WI38 (cell line): ENCODE data around the gene PLA2R1.
"Not testable (repeated sequence)": the region's sequence is repeated elsewhere in the genome, so short reads cannot be mapped to it uniquely, and the experiment has no call there.

ENCODE experiments used
- H3K4me3 ChIP-seq: 2 replicates; pipeline ENCODE4 v1.5.1; 2011; ENCODE audit warnings: low read depth, mild to moderate bottlenecking, control low read depth, low read length
- CTCF ChIP-seq: IDR thresholded peaks from 2 replicates; pipeline ENCODE4 v1.5.1; 2012; ENCODE audit warnings: low read depth, mild to moderate bottlenecking, control low read depth, low read length

Gene PLA2R1

GRCh38 chr2:160043265-160043664, 19.1 kb downstream of the PLA2R1 start:
- H3K4me3 ChIP-seq = no peak overlapping the region
- TF ChIP-seq CTCF = no peak

- TF ChIP-seq CTCF = no peak
- no peak overlapping the region for H3K4me3 ChIP-seq
Observed at GRCh38 chr2:160042054-160042453, 20.4 kb downstream of the PLA2R1 start.

- H3K4me3 ChIP-seq = no peak overlapping the region
- no peak for TF ChIP-seq CTCF
Observed at GRCh38 chr2:160041091-160041490, 21.3 kb downstream of the PLA2R1 start.

GRCh38 chr2:160039166-160039903, 23.1 kb downstream of the PLA2R1 start:
- TF ChIP-seq CTCF = no peak
- H3K4me3 ChIP-seq = no peak overlapping the region

- not testable (repeated sequence) for H3K4me3 ChIP-seq
Observed at GRCh38 chr2:160038662-160039061, 23.8 kb downstream of the PLA2R1 start.

- H3K4me3 ChIP-seq = no peak overlapping the region
- no peak for TF ChIP-seq CTCF
Observed at GRCh38 chr2:160036736-160037135, 25.7 kb downstream of the PLA2R1 start.

GRCh38 chr2:160035125-160035524, 27.3 kb downstream of the PLA2R1 start:
- no peak for TF ChIP-seq CTCF
- H3K4me3 ChIP-seq = no peak overlapping the region

GRCh38 chr2:160034396-160034795, 28.0 kb downstream of the PLA2R1 start:
- no peak for TF ChIP-seq CTCF
- no peak overlapping the region for H3K4me3 ChIP-seq
